Measurements from ENCODE around the gene HIVEP3. TPM values are rescaled to one million over a fixed set of nuclear protein-coding genes. Genes with fewer than 3 reads are reported as not detected.

HIVEP3 gene
- total RNA-seq, 1 donor from 2014 or later: 8.9 TPM

- Histone ChIP-seq H3K4me1 (ENCODE audit: insufficient read depth, low read length) (peaks cover 7% of the 10 kb centered on the region), H2AFZ (ENCODE audit: low read depth, low read length) (no peak overlapping the region), H3K27me3 (ENCODE audit: insufficient read depth, low read length) (no peaks in the 10 kb centered on the region), H3K9me3 (ENCODE audit: insufficient read depth, low read depth, low read length) (no peaks in the 10 kb centered on the region), H3K27ac (ENCODE audit: low read depth, low read length) (no peak overlapping the region), H3K36me3 (ENCODE audit: insufficient read depth, low read length) (peaks cover 3% of the 10 kb centered on the region), H3K79me2 (ENCODE audit: insufficient read depth, low read length) (no peaks in the 10 kb centered on the region), H3K4me3 (ENCODE audit: insufficient read depth, low read depth, low read length) (no peak overlapping the region), H4K20me1 (ENCODE audit: insufficient read depth, low read length) (no peaks in the 10 kb centered on the region), H3K4me2 (ENCODE audit: low read length) (no peak overlapping the region), H3K9ac (ENCODE audit: low read length) (no peak overlapping the region)
- Mint-ChIP-seq H3K9me3 (ENCODE audit: unreplicated experiment) (no peaks in the 10 kb centered on the region), H3K4me1 (ENCODE audit: low read depth, unreplicated experiment) (no peaks in the 10 kb centered on the region), H3K27me3 (ENCODE audit: low read depth, unreplicated experiment) (peaks cover 5% of the 10 kb centered on the region), H3K36me3 (ENCODE audit: low read depth, unreplicated experiment) (peaks cover 17% of the 10 kb centered on the region), H3K27ac (ENCODE audit: unreplicated experiment) (no peak overlapping the region), H3K4me3 (ENCODE audit: unreplicated experiment) (no peak overlapping the region)
- TF ChIP-seq EZH2 (IDR thresholded peaks at IDR 0.05; ENCODE audit: insufficient read depth, low read length) (no peak), CTCF (IDR thresholded peaks at IDR 0.05; ENCODE audit: insufficient read depth, low read depth, low read length) (no peak)
- DNase-seq (ENCODE audit: low read depth) (no peak), FAIRE-seq (no peak)
Measured at GRCh38 chr1:41512701-41513382, 405.9 kb downstream of the HIVEP3 start.

GRCh38 chr1:41511239-41511540 is 407.5 kb downstream of the HIVEP3 start:
- TF ChIP-seq EZH2 (IDR thresholded peaks at IDR 0.05; ENCODE audit: insufficient read depth, low read length): no peak
- TF ChIP-seq CTCF (IDR thresholded peaks at IDR 0.05; ENCODE audit: insufficient read depth, low read depth, low read length): no peak
- H2AFZ ChIP-seq (ENCODE audit: low read depth, low read length): no peak overlapping the region
- no peaks in the 10 kb centered on the region for H3K79me2 ChIP-seq (ENCODE audit: insufficient read depth, low read length)
- no peaks in the 10 kb centered on the region for H3K27me3 ChIP-seq (ENCODE audit: insufficient read depth, low read length)
- no peak overlapping the region for H3K27ac Mint-ChIP-seq (ENCODE audit: unreplicated experiment)
- no peaks in the 10 kb centered on the region for H3K9me3 Mint-ChIP-seq (ENCODE audit: unreplicated experiment)
- no peaks in the 10 kb centered on the region for H3K9me3 ChIP-seq (ENCODE audit: insufficient read depth, low read depth, low read length)
- DNase-seq (ENCODE audit: low read depth): no peak
- FAIRE-seq: no peak
- H3K4me3 ChIP-seq (ENCODE audit: insufficient read depth, low read depth, low read length): no peak overlapping the region
- peaks cover 3% of the 10 kb centered on the region for H3K36me3 ChIP-seq (ENCODE audit: insufficient read depth, low read length)
- H3K4me1 ChIP-seq (ENCODE audit: insufficient read depth, low read length): peaks cover 3% of the 10 kb centered on the region
- H3K36me3 Mint-ChIP-seq (ENCODE audit: low read depth, unreplicated experiment): peaks cover 15% of the 10 kb centered on the region
- no peaks in the 10 kb centered on the region for H4K20me1 ChIP-seq (ENCODE audit: insufficient read depth, low read length)
- H3K4me2 ChIP-seq (ENCODE audit: low read length): no peak overlapping the region
- no peak overlapping the region for H3K9ac ChIP-seq (ENCODE audit: low read length)
- peaks cover 8% of the 10 kb centered on the region for H3K27me3 Mint-ChIP-seq (ENCODE audit: low read depth, unreplicated experiment)
- H3K27ac ChIP-seq (ENCODE audit: low read depth, low read length): no peak overlapping the region
- no peaks in the 10 kb centered on the region for H3K4me1 Mint-ChIP-seq (ENCODE audit: low read depth, unreplicated experiment)
- no peak overlapping the region for H3K4me3 Mint-ChIP-seq (ENCODE audit: unreplicated experiment)

GRCh38 chr1:41510531-41511238 is 408.0 kb downstream of the HIVEP3 start:
- H3K36me3 ChIP-seq (ENCODE audit: insufficient read depth, low read length): peaks cover 3% of the 10 kb centered on the region
- TF ChIP-seq CTCF (IDR thresholded peaks at IDR 0.05; ENCODE audit: insufficient read depth, low read depth, low read length) (no peak), EZH2 (IDR thresholded peaks at IDR 0.05; ENCODE audit: insufficient read depth, low read length) (no peak)
- H3K27ac Mint-ChIP-seq (ENCODE audit: unreplicated experiment): no peak overlapping the region

More at GRCh38 chr1:41510531-41511238, 408.0 kb downstream of the HIVEP3 start:
- H3K4me1 ChIP-seq (ENCODE audit: insufficient read depth, low read length): no peaks in the 10 kb centered on the region
- H3K79me2 ChIP-seq (ENCODE audit: insufficient read depth, low read length): no peaks in the 10 kb centered on the region
- FAIRE-seq (no peak), DNase-seq (ENCODE audit: low read depth) (no peak)
- no peaks in the 10 kb centered on the region for H3K9me3 Mint-ChIP-seq (ENCODE audit: unreplicated experiment)
- no peaks in the 10 kb centered on the region for H3K27me3 ChIP-seq (ENCODE audit: insufficient read depth, low read length)
- no peak overlapping the region for H3K4me3 Mint-ChIP-seq (ENCODE audit: unreplicated experiment)
- no peaks in the 10 kb centered on the region for H3K9me3 ChIP-seq (ENCODE audit: insufficient read depth, low read depth, low read length)
- no peak overlapping the region for H3K27ac ChIP-seq (ENCODE audit: low read depth, low read length)
- H3K4me1 Mint-ChIP-seq (ENCODE audit: low read depth, unreplicated experiment): no peaks in the 10 kb centered on the region
- H3K36me3 Mint-ChIP-seq (ENCODE audit: low read depth, unreplicated experiment): peaks cover 15% of the 10 kb centered on the region
- H3K4me2 ChIP-seq (ENCODE audit: low read length): no peak overlapping the region
- H3K9ac ChIP-seq (ENCODE audit: low read length): no peak overlapping the region
- no peak overlapping the region for H2AFZ ChIP-seq (ENCODE audit: low read depth, low read length)
- H3K4me3 ChIP-seq (ENCODE audit: insufficient read depth, low read depth, low read length): no peak overlapping the region
- no peaks in the 10 kb centered on the region for H4K20me1 ChIP-seq (ENCODE audit: insufficient read depth, low read length)
- H3K27me3 Mint-ChIP-seq (ENCODE audit: low read depth, unreplicated experiment): peaks cover 8% of the 10 kb centered on the region

Measured in astrocyte (in vitro differentiated cells and primary cell).